ENCODE data around the gene APBA2.

APBA2 gene

DNA sequence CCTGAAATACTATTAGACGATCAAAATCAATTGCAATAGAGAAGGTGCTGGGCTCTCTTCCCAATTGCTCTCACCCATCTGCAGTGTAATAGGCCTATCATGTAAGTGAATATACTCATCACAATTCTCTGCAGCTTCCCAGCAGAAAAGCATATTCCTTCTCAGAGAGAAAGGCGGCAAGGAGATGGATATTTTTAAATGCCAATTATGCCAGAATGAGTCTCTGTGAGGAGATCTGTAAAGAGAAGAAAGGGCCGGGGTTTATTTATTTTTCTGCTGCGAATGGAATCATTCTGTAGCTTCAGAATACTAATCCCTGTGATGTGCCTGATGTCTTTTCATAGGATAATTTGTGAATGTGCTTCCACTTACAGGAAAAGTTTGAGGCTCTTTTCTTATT lies 112.0 kb downstream of the APBA2 start:
- Histone ChIP-seq H4K20me1 (ENCODE audit: insufficient read depth, low read length) (no peaks in the 10 kb centered on the region), H3K4me2 (ENCODE audit: low read length) (no peak overlapping the region), H3K4me3 (ENCODE audit: low read depth, low read length, poor library complexity, severe bottlenecking) (no peak overlapping the region), H3K79me2 (ENCODE audit: insufficient read depth, low read length) (no peaks in the 10 kb centered on the region), H3K36me3 (ENCODE audit: insufficient read depth, low read length) (no peaks in the 10 kb centered on the region), H3F3A (ENCODE audit: insufficient read depth, low read length) (no peaks in the 10 kb centered on the region), H3K9ac (ENCODE audit: low read length) (no peak overlapping the region), H3K4me1 (ENCODE audit: insufficient read depth, low read length, severe bottlenecking) (no peaks in the 10 kb centered on the region), H3K9me3 (ENCODE audit: low read length) (no peaks in the 10 kb centered on the region), H3K27me3 (ENCODE audit: insufficient read depth, low read length) (no peaks in the 10 kb centered on the region; the same call in 1 of the 2 replicates), H3K9me2 (ENCODE audit: low read depth, low read length) (no peaks in the 10 kb centered on the region), H3K27ac (ENCODE audit: low read depth, low read length, poor library complexity, severe bottlenecking) (no peak overlapping the region), H2AFZ (ENCODE audit: low read length) (no peak overlapping the region)
- TF ChIP-seq CTCF (IDR thresholded peaks at IDR 0.05; ENCODE audit: low read length) (no peak), EZH2 (IDR thresholded peaks at IDR 0.05; ENCODE audit: borderline replicate concordance, low read length) (no peak)

GRCh38 chr15:28998511-28998910 lies 112.7 kb downstream of the APBA2 start:
- H3K9me2 ChIP-seq (ENCODE audit: low read depth, low read length) = no peaks in the 10 kb centered on the region
- H3K27me3 ChIP-seq (ENCODE audit: insufficient read depth, low read length) = no peaks in the 10 kb centered on the region; the same call in 1 of the 2 replicates
- H3F3A ChIP-seq (ENCODE audit: insufficient read depth, low read length) = no peaks in the 10 kb centered on the region
- TF ChIP-seq CTCF (IDR thresholded peaks at IDR 0.05; ENCODE audit: low read length) = no peak
- TF ChIP-seq EZH2 (IDR thresholded peaks at IDR 0.05; ENCODE audit: borderline replicate concordance, low read length) = no peak
- H3K9ac ChIP-seq (ENCODE audit: low read length) = no peak overlapping the region
- no peaks in the 10 kb centered on the region for H4K20me1 ChIP-seq (ENCODE audit: insufficient read depth, low read length)
- H3K4me3 ChIP-seq (ENCODE audit: low read depth, low read length, poor library complexity, severe bottlenecking) = no peak overlapping the region
- no peaks in the 10 kb centered on the region for H3K79me2 ChIP-seq (ENCODE audit: insufficient read depth, low read length)
- H3K4me1 ChIP-seq (ENCODE audit: insufficient read depth, low read length, severe bottlenecking) = no peaks in the 10 kb centered on the region
- H3K9me3 ChIP-seq (ENCODE audit: low read length) = no peaks in the 10 kb centered on the region
- H3K27ac ChIP-seq (ENCODE audit: low read depth, low read length, poor library complexity, severe bottlenecking) = no peak overlapping the region
- H3K4me2 ChIP-seq (ENCODE audit: low read length) = no peak overlapping the region
- H3K36me3 ChIP-seq (ENCODE audit: insufficient read depth, low read length) = no peaks in the 10 kb centered on the region
- no peak overlapping the region for H2AFZ ChIP-seq (ENCODE audit: low read length)

DNA sequence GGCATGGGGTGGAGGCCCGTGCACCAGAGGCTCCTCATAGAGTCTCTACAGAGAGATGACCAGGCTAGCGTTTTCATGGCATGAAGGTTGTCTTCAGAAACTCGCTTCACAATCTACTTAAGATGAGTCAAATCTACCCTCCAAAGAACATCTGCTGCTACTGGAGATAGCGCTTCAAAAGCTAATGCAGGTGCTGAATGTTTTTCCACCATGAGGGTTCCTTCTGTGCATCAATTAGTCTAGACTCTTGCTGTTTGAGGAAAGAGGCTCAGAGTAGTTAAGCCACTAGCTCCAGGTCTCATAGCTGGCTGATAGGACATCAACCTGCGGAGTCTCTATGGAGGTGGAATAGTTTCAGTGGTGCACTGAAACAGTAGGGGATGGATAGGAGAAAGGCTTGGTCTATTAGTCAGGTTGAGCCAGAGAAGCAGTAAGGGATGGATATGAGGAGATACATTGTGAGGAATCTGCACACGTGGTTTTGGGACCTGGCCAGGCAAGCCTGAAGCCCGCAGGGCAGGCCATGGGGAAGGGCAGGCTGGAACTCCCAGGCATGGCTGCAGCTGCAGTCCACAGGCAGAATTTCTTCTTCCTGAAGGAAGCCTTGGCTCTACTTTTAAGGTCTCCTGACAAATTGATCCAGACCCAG lies 117.5 kb downstream of the APBA2 start:
- H3K36me3 ChIP-seq (ENCODE audit: insufficient read depth, low read length) = no peaks in the 10 kb centered on the region
- H3K9ac ChIP-seq (ENCODE audit: low read length) = no peak overlapping the region
- peaks cover 3% of the 10 kb centered on the region; the same call in 1 of the 2 replicates for H3K27me3 ChIP-seq (ENCODE audit: insufficient read depth, low read length)
- no peak overlapping the region for H3K4me2 ChIP-seq (ENCODE audit: low read length)
- no peaks in the 10 kb centered on the region for H4K20me1 ChIP-seq (ENCODE audit: insufficient read depth, low read length)
- no peaks in the 10 kb centered on the region for H3K9me3 ChIP-seq (ENCODE audit: low read length)
- no peak overlapping the region for H2AFZ ChIP-seq (ENCODE audit: low read length)
- H3K4me1 ChIP-seq (ENCODE audit: insufficient read depth, low read length, severe bottlenecking) = no peaks in the 10 kb centered on the region
- no peaks in the 10 kb centered on the region for H3K9me2 ChIP-seq (ENCODE audit: low read depth, low read length)
- TF ChIP-seq CTCF (IDR thresholded peaks at IDR 0.05; ENCODE audit: low read length) = no peak
- H3K4me3 ChIP-seq (ENCODE audit: low read depth, low read length, poor library complexity, severe bottlenecking) = no peak overlapping the region
- no peaks in the 10 kb centered on the region for H3F3A ChIP-seq (ENCODE audit: insufficient read depth, low read length)
- H3K79me2 ChIP-seq (ENCODE audit: insufficient read depth, low read length) = no peaks in the 10 kb centered on the region
- H3K27ac ChIP-seq (ENCODE audit: low read depth, low read length, poor library complexity, severe bottlenecking) = no peak overlapping the region

All from OCI-LY1 (cell line).